ENCODE results near the gene BOK. TPM values are rescaled to one million over a fixed set of nuclear protein-coding genes. Genes with fewer than 3 reads are reported as not detected.

The BOK gene
- total and polyA plus RNA-seq, 2 of the 13 experiments (the other 11 are each of a cell fraction or from before 2014, with no cell fraction given): 35.5 to 39.2 TPM

DNA sequence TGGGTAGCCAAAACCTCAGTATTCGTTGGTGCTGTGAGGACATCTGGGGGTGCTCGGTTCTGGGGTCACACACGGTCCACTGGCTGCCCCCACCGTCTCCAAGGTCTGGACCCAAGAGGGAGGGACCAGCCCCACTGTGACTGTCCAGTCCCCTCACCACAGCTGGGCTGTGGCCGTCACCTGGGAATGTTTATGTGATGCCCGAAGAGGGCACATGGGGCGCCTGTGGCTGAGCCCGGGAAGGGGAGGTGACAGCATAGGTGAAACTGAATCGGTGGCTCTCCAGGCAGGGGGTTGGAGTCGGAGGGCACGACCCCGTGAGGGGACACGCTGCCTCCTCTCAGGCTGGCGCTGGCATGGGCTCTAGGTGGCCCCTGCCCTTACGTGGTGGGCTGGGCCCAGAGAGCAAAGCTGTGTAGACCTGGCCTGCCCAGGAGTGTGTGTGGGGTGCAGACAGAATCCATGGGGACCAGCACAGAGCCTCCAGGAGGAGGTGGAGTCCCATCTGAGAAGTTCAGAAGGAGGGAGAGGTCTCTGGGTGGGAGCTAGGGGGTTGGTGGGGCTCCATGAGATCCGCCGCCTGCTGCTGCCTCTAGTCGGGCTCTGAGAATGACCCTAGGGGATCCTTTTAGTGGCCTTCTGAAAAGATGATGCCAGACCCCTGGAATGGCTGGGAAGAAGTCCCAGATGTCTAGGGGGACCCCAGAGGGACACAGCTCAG, 1.8 kb downstream of the BOK start (continued):
- TF ChIP-seq, protein P1, sequence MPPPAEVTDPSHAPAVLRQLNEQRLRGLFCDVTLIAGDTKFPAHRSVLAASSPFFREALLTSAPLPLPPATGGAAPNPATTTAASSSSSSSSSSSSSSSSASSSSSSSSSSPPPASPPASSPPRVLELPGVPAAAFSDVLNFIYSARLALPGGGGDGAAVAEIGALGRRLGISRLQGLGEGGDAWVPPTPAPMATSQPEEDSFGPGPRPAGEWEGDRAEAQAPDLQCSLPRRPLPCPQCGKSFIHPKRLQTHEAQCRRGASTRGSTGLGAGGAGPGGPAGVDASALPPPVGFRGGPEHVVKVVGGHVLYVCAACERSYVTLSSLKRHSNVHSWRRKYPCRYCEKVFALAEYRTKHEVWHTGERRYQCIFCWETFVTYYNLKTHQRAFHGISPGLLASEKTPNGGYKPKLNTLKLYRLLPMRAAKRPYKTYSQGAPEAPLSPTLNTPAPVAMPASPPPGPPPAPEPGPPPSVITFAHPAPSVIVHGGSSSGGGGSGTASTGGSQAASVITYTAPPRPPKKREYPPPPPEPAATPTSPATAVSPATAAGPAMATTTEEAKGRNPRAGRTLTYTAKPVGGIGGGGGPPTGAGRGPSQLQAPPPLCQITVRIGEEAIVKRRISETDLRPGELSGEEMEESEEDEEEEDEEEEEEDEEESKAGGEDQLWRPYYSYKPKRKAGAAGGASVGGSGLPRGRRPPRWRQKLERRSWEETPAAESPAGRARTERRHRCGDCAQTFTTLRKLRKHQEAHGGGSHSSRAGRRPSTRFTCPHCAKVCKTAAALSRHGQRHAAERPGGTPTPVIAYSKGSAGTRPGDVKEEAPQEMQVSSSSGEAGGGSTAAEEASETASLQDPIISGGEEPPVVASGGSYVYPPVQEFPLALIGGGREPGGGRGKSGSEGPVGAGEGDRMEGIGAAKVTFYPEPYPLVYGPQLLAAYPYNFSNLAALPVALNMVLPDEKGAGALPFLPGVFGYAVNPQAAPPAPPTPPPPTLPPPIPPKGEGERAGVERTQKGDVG (CRISPR knock-in tag; IDR thresholded peaks at IDR 0.05; ENCODE audit: borderline replicate concordance): 0 out of 2 replicates have a peak, but pooled peaks have one; percentile 76
- TF ChIP-seq TMF1 (CRISPR knock-in tag; IDR thresholded peaks at IDR 0.05; ENCODE audit: low read depth) (no peak), KDM6A (CRISPR knock-in tag; IDR thresholded peaks at IDR 0.05; ENCODE audit: low read depth) (no peak), RCOR2 (CRISPR knock-in tag; IDR thresholded peaks at IDR 0.05) (0 out of 2 replicates have a peak, but pooled peaks have one; percentile 2), HES4 (CRISPR knock-in tag; IDR thresholded peaks at IDR 0.05; ENCODE audit: borderline replicate concordance) (0 out of 2 replicates have a peak, but pooled peaks have one; percentile 48), HIVEP1 (CRISPR knock-in tag; IDR thresholded peaks at IDR 0.05) (no peak), CEBPG (CRISPR knock-in tag; IDR thresholded peaks at IDR 0.05) (no peak), ZFP36L1 (CRISPR knock-in tag; IDR thresholded peaks at IDR 0.05) (peak; percentile 76; the same call in 1 of the 2 replicates), XBP1 (CRISPR knock-in tag; IDR thresholded peaks at IDR 0.05) (no peak), ZNF629 (CRISPR knock-in tag; conservative IDR thresholded peaks at IDR 0.05) (0 out of 2 replicates have a peak, but pooled peaks have one; percentile 9), JUND (CRISPR knock-in tag; IDR thresholded peaks at IDR 0.05) (no peak), IRX3 (CRISPR knock-in tag; IDR thresholded peaks at IDR 0.05; ENCODE audit: borderline replicate concordance, low read depth) (no peak), KDM2A (CRISPR knock-in tag; IDR thresholded peaks at IDR 0.05; ENCODE audit: borderline replicate concordance, low read depth) (peak; percentile 8; the same call in 1 of the 2 replicates), RBM39 (IDR thresholded peaks at IDR 0.05; ENCODE audit: low read depth, low read length, poor library complexity, severe bottlenecking) (no peak), ZNF709 (CRISPR knock-in tag; IDR thresholded peaks at IDR 0.05) (peak; percentile 42; the same call in 1 of the 2 replicates), MYNN (CRISPR knock-in tag; IDR thresholded peaks at IDR 0.05; ENCODE audit: low read depth) (no peak), ZNF747 (CRISPR knock-in tag; IDR thresholded peaks at IDR 0.05; ENCODE audit: borderline replicate concordance) (no peak)
- TF ChIP-seq, protein P2, sequence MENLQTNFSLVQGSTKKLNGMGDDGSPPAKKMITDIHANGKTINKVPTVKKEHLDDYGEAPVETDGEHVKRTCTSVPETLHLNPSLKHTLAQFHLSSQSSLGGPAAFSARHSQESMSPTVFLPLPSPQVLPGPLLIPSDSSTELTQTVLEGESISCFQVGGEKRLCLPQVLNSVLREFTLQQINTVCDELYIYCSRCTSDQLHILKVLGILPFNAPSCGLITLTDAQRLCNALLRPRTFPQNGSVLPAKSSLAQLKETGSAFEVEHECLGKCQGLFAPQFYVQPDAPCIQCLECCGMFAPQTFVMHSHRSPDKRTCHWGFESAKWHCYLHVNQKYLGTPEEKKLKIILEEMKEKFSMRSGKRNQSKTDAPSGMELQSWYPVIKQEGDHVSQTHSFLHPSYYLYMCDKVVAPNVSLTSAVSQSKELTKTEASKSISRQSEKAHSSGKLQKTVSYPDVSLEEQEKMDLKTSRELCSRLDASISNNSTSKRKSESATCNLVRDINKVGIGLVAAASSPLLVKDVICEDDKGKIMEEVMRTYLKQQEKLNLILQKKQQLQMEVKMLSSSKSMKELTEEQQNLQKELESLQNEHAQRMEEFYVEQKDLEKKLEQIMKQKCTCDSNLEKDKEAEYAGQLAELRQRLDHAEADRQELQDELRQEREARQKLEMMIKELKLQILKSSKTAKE (CRISPR knock-in tag; IDR thresholded peaks at IDR 0.05; ENCODE audit: borderline replicate concordance): no peak
- TF ChIP-seq, protein P3, sequence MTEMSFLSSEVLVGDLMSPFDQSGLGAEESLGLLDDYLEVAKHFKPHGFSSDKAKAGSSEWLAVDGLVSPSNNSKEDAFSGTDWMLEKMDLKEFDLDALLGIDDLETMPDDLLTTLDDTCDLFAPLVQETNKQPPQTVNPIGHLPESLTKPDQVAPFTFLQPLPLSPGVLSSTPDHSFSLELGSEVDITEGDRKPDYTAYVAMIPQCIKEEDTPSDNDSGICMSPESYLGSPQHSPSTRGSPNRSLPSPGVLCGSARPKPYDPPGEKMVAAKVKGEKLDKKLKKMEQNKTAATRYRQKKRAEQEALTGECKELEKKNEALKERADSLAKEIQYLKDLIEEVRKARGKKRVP (CRISPR knock-in tag; IDR thresholded peaks at IDR 0.05): no peak
- TF ChIP-seq, protein P4, sequence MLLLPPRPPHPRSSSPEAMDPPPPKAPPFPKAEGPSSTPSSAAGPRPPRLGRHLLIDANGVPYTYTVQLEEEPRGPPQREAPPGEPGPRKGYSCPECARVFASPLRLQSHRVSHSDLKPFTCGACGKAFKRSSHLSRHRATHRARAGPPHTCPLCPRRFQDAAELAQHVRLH (CRISPR knock-in tag; IDR thresholded peaks at IDR 0.05; ENCODE audit: borderline replicate concordance, low read depth): no peak
- TF ChIP-seq, protein P5, sequence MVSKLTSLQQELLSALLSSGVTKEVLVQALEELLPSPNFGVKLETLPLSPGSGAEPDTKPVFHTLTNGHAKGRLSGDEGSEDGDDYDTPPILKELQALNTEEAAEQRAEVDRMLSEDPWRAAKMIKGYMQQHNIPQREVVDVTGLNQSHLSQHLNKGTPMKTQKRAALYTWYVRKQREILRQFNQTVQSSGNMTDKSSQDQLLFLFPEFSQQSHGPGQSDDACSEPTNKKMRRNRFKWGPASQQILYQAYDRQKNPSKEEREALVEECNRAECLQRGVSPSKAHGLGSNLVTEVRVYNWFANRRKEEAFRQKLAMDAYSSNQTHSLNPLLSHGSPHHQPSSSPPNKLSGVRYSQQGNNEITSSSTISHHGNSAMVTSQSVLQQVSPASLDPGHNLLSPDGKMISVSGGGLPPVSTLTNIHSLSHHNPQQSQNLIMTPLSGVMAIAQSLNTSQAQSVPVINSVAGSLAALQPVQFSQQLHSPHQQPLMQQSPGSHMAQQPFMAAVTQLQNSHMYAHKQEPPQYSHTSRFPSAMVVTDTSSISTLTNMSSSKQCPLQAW (CRISPR knock-in tag; IDR thresholded peaks at IDR 0.05): 0 out of 2 replicates have a peak, but pooled peaks have one; percentile 21
